Gastrocnemius medialis (tissue), 4 donors: ENCODE data around the gene ZDHHC14. TPM values are rescaled to one million over a fixed set of nuclear protein-coding genes. Genes with fewer than 3 reads are reported as not detected.

Experiments
- ATAC-seq, 2 donors: fragments of 150-250 bp; one replicate each; pipeline ENCODE4 v1.9.1; 2016
- DNase-seq, 2 donors: peaks; one replicate each; pipeline ENCODE4 v3.0.0-alpha.2; 2019
- H3K27ac ChIP-seq, 4 donors: fragments of 200-600 bp; sonication (generic); 1 replicate in 1 of 4; 2 replicates in 3 of 4; pipeline ENCODE4 v1.5.1; 2016 to 2018; ENCODE audit warnings: mild to moderate bottlenecking in 2 of 4, moderate library complexity in 1 of 4
- H3K27me3 ChIP-seq, 3 donors: fragments of 200-600 bp; sonication (generic) in 2 of 3; 1 replicate in 1 of 3; 2 replicates in 2 of 3; pipeline versions ENCODE4 v1.5.1 to v1.6.0; 2016 to 2019; ENCODE audit warnings: mild to moderate bottlenecking in 1 of 3, moderate library complexity in 1 of 3
- H3K36me3 ChIP-seq, 2 donors: fragments of 200-600 bp; sonication (generic) in 1 of 2; one replicate each; pipeline ENCODE4 v1.5.1; 2017 to 2018
- H3K4me1 ChIP-seq, 2 donors: fragments of 200-600 bp; sonication (generic) in 1 of 2; one replicate each; pipeline ENCODE4 v1.5.1; 2016 to 2017; ENCODE audit warnings: mild to moderate bottlenecking in 2 of 2
- H3K4me3 ChIP-seq, 4 donors: fragments of 200-600 bp; sonication (generic) in 3 of 4; 1 replicate in 1 of 4; 2 replicates in 3 of 4; pipeline ENCODE4 v1.5.1; 2016 to 2019; ENCODE audit warnings: mild to moderate bottlenecking in 2 of 4
- H3K9me3 ChIP-seq, 3 donors: fragments of 200-600 bp; sonication (generic) in 2 of 3; 1 replicate in 1 of 3; 2 replicates in 2 of 3; pipeline ENCODE4 v1.5.1; 2016 to 2019
- POLR2A ChIP-seq, 2 donors: fragments of 450-650 bp; IDR thresholded peaks; one replicate each; pipeline ENCODE4 v1.6.1; 2017; ENCODE audit warnings: antibody characterized with exemption in 2 of 2, mild to moderate bottlenecking in 2 of 2, moderate library complexity in 2 of 2
- in situ Hi-C, 4 donors: fragments of 200-750 bp; cut with MboI; loops; one replicate each; pipeline versions ENCODE4 v1.15.0 to v1.8.0; 2017; ENCODE audit warnings: low sequenced_read_pairs in 4 of 4
- intact Hi-C: fragments of 100-400 bp; cut with DNase I; formaldehyde crosslinking; loops from one replicate; pipeline ENCODE4 v1.15.1; 2023; ENCODE audit warnings: low total_unique reads
- total RNA-seq, 4 donors: library from RNA; depleted of rRNA; stranded (reverse); fragments of >200 nt; gene quantifications; one replicate each; pipeline versions ENCODE4 v1.1.0 to v1.2.3, GENCODE V29; 2016
- TF ChIP-seq, protein P1 (sequence below), 5 experiments: fragments of 450-650 bp in 3 of 5; fragments of 200-600 bp in 2 of 5; sonication (generic) in 2 of 5; IDR thresholded peaks in 4 of 5; conservative IDR thresholded peaks in 1 of 5; 1 replicate in 4 of 5; 2 replicates in 1 of 5; pipeline ENCODE4 v1.5.1; 2016 to 2019; ENCODE audit warnings: antibody characterized with exemption in 5 of 5, mild to moderate bottlenecking in 3 of 5, moderate library complexity in 3 of 5

ZDHHC14 gene
- total RNA-seq, 4 donors from 2014 or later: 3.7 to 7.7 (median 5.9) TPM

DNA sequence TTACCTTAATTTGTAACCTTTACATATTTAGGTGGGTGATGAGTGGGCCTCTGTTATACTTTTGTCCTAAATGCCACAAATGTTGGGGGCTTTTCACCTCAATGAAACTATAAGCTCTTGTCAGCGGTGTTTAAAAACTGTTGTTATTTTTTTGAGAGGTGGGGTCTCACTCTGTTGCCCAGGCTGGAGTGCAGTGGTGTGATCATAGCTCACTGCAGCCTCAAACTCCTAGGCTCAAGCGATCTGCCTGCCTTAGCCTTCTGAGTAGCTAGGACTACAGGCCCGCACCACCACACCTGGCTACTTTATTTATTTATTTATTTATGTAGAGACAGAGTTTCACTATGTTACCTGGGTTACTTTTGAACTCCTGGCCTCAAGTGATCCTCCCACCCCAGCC, 66.7 kb downstream of the ZDHHC14 start:
- DNase-seq: no peak
- Histone ChIP-seq H3K4me3 (no peak overlapping the region), H3K9me3 (no peaks in the 10 kb centered on the region), H3K36me3 (no peaks in the 10 kb centered on the region), H3K27me3 (no peaks in the 10 kb centered on the region), H3K27ac (no peak overlapping the region), H3K4me1 (peaks cover 0 to 3% of the 10 kb centered on the region in 2 donors)
- no peak for ATAC-seq
- TF ChIP-seq, protein P1, sequence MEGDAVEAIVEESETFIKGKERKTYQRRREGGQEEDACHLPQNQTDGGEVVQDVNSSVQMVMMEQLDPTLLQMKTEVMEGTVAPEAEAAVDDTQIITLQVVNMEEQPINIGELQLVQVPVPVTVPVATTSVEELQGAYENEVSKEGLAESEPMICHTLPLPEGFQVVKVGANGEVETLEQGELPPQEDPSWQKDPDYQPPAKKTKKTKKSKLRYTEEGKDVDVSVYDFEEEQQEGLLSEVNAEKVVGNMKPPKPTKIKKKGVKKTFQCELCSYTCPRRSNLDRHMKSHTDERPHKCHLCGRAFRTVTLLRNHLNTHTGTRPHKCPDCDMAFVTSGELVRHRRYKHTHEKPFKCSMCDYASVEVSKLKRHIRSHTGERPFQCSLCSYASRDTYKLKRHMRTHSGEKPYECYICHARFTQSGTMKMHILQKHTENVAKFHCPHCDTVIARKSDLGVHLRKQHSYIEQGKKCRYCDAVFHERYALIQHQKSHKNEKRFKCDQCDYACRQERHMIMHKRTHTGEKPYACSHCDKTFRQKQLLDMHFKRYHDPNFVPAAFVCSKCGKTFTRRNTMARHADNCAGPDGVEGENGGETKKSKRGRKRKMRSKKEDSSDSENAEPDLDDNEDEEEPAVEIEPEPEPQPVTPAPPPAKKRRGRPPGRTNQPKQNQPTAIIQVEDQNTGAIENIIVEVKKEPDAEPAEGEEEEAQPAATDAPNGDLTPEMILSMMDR (IDR thresholded peaks at IDR 0.05 in 4 of 5, conservative IDR thresholded peaks at IDR 0.05 in 1 of 5): no peak
- TF ChIP-seq POLR2A (IDR thresholded peaks at IDR 0.05): no peak
- in situ Hi-C loops (no loop called here), intact Hi-C loops (no loop called here)

DNA sequence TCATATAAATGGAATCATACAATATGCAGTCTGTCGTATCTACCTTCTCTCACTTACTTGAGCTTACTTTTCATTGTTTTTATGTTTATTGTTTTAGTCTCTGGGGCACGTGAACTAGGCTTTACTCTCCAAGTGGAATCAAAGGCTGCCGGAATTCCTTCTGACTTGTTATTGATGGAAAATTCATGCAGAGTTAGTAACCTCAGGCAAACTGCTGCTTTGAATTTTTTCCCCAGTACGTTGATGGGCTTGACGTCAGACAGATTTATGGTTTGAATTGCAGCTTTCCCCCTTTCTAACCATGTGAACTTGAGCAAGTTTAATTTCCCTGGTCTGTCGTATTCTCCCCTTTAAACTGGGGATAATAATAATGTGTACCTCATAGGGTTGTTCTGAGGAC, 68.6 kb downstream of the ZDHHC14 start:
- DNase-seq (no peak), ATAC-seq (no peak)
- H3K36me3 ChIP-seq: no peaks in the 10 kb centered on the region
- intact Hi-C loops: no loop called here
- no peaks in the 10 kb centered on the region for H3K9me3 ChIP-seq
- H3K27ac ChIP-seq: no peak overlapping the region
- TF ChIP-seq, protein P1 (IDR thresholded peaks at IDR 0.05 in 4 of 5, conservative IDR thresholded peaks at IDR 0.05 in 1 of 5): no peak
- TF ChIP-seq POLR2A (IDR thresholded peaks at IDR 0.05): no peak
- no peak overlapping the region for H3K4me3 ChIP-seq
- in situ Hi-C loops: no loop called here
- H3K27me3 ChIP-seq: no peaks in the 10 kb centered on the region
- H3K4me1 ChIP-seq: peaks cover 0 to 3% of the 10 kb centered on the region in 2 donors

DNA sequence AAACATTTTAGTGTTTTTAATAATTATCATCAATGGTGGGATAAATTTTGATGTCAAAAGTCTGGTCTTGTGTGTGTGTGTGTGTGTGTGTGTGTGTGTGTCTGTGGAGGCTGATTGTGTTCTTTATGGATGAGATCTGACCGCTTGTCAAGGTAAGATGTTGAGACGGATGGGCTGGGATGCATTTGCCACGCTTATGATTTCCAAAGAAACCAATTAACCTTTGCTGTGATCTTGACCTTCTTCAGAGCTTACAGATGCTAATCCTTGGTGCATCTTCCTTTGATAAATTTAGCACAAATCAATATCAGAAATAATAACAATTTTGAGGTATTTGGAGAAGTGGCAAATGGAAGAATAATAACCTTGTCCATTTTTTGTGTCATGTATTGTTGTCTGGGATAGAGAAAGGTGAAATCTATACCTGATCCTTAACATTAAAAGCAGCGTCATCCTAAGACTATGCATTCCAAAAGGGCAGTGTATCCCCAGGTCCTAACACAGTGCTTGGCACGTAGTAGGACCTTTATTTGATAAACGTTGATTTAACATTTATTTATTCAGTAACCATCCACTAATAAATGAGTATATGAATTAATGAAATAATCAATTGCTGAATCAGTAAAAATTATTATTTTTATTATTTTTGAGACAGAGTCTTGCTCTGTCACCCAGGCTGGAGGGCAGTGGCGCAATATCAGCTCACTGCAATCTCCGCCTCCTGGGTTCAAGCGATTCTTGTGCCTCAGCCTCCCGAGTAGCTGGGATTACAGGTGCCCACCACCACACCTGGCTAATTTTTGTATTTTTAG, 70.1 kb downstream of the ZDHHC14 start:
- Histone ChIP-seq H3K36me3 (no peaks in the 10 kb centered on the region), H3K27ac (no peak overlapping the region), H3K27me3 (no peaks in the 10 kb centered on the region), H3K4me3 (no peak overlapping the region), H3K9me3 (no peaks in the 10 kb centered on the region), H3K4me1 (no peaks in the 10 kb centered on the region)
- ATAC-seq (no peak), DNase-seq (no peak)
- in situ Hi-C loops (no loop called here), intact Hi-C loops (no loop called here)
- no peak for TF ChIP-seq POLR2A (IDR thresholded peaks at IDR 0.05)
- TF ChIP-seq, protein P1 (IDR thresholded peaks at IDR 0.05 in 4 of 5, conservative IDR thresholded peaks at IDR 0.05 in 1 of 5): no peak

DNA sequence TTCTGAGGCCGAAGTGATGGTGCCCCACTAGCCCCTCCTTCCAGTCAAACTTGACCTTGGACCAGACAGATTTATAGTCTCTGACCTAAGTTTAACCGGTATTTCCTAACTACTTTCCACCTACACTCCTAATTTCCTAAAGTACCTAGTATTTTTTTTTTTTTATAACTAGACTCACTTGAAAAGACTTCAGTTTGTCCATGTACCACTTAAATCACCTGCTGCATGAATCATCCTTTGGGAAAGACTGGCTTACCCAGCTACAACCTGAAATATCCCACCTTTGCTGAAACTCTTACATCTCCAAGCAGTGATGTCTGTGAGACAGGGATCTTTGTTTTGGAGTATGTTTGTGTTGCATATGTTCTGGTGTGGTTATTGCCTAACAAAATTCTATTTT, 71.1 kb downstream of the ZDHHC14 start:
- DNase-seq (no peak), ATAC-seq (no peak)
- H3K9me3 ChIP-seq: no peaks in the 10 kb centered on the region
- in situ Hi-C loops (no loop called here), intact Hi-C loops (no loop called here)
- no peaks in the 10 kb centered on the region for H3K4me1 ChIP-seq
- no peak overlapping the region for H3K27ac ChIP-seq
- H3K36me3 ChIP-seq: no peaks in the 10 kb centered on the region
- no peaks in the 10 kb centered on the region for H3K27me3 ChIP-seq
- TF ChIP-seq POLR2A (IDR thresholded peaks at IDR 0.05): no peak
- TF ChIP-seq, protein P1 (IDR thresholded peaks at IDR 0.05 in 4 of 5, conservative IDR thresholded peaks at IDR 0.05 in 1 of 5): no peak
- H3K4me3 ChIP-seq: no peak overlapping the region
